AG09319 (cell line): ENCODE results near the gene LCMT2.

ENCODE experiments used
- DNase-seq: peaks from one replicate; pipeline ENCODE4 v3.0.0-alpha.2; 2010; ENCODE audit warnings: low read depth; ENCODE audit errors: extremely low read depth
- TF ChIP-seq, protein P1 (sequence below): IDR thresholded peaks from 2 replicates; pipeline ENCODE4 v1.5.1; 2011; ENCODE audit warnings: low read depth, mild to moderate bottlenecking, inconsistent platforms, low read length, moderate library complexity

Gene LCMT2, protein sequence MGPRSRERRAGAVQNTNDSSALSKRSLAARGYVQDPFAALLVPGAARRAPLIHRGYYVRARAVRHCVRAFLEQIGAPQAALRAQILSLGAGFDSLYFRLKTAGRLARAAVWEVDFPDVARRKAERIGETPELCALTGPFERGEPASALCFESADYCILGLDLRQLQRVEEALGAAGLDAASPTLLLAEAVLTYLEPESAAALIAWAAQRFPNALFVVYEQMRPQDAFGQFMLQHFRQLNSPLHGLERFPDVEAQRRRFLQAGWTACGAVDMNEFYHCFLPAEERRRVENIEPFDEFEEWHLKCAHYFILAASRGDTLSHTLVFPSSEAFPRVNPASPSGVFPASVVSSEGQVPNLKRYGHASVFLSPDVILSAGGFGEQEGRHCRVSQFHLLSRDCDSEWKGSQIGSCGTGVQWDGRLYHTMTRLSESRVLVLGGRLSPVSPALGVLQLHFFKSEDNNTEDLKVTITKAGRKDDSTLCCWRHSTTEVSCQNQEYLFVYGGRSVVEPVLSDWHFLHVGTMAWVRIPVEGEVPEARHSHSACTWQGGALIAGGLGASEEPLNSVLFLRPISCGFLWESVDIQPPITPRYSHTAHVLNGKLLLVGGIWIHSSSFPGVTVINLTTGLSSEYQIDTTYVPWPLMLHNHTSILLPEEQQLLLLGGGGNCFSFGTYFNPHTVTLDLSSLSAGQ

DNA sequence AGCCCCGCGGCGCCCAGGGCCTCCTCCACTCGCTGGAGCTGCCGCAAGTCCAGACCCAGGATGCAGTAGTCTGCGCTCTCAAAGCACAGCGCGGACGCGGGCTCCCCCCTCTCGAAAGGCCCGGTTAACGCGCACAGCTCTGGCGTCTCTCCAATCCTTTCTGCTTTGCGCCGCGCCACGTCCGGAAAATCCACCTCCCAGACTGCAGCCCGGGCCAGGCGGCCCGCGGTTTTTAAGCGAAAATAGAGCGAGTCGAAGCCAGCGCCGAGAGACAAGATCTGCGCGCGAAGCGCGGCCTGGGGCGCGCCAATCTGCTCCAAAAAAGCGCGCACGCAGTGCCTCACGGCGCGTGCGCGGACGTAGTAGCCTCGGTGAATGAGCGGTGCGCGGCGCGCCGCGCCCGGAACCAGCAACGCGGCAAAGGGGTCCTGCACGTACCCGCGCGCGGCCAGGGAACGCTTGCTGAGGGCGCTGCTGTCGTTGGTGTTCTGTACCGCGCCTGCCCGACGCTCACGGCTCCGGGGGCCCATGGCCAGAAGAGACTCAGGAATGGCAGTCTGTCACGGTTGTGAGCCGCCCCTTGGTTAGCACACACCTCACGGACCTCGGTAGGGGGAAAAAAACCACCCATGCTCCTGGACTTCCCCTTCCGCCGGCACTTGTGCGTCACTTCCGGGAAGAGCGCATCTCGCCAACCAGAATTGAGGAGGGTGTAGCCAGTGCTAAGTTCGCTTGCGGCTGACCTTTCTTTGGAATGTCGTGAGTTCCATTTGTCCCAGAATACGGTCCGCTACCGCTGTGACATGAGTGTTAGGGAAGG lies at the start of gene LCMT2:
Gene LCMT2, minus strand, starts transcription at position 614 of the 820 bp plus-strand sequence. Its CDS starts 84 bp downstream, at position 530.
- peak; percentile 79 for DNase-seq
- TF ChIP-seq, protein P1, sequence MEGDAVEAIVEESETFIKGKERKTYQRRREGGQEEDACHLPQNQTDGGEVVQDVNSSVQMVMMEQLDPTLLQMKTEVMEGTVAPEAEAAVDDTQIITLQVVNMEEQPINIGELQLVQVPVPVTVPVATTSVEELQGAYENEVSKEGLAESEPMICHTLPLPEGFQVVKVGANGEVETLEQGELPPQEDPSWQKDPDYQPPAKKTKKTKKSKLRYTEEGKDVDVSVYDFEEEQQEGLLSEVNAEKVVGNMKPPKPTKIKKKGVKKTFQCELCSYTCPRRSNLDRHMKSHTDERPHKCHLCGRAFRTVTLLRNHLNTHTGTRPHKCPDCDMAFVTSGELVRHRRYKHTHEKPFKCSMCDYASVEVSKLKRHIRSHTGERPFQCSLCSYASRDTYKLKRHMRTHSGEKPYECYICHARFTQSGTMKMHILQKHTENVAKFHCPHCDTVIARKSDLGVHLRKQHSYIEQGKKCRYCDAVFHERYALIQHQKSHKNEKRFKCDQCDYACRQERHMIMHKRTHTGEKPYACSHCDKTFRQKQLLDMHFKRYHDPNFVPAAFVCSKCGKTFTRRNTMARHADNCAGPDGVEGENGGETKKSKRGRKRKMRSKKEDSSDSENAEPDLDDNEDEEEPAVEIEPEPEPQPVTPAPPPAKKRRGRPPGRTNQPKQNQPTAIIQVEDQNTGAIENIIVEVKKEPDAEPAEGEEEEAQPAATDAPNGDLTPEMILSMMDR, result no peak

DNA sequence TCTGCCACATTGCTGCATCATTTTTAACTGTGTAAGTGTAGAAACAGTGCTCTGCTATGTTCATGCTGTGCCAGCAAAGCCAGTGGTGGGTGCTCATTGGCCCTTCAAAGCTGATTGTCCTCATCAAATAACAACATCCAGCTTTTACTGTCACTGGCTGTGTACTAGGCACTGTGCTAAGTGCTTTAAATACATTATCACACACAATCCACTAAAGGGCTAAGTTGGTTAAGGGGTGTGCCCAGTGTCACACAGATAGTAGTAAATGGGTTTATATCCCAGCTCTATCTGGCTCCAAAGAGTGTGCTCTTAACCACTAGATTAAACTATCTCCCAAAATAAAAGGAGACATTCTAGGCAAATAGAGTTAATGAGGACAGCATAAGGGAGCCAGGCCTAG lies 48.2 kb upstream of the LCMT2 start:
- no peak for DNase-seq
- TF ChIP-seq, protein P1, result no peak

DNA sequence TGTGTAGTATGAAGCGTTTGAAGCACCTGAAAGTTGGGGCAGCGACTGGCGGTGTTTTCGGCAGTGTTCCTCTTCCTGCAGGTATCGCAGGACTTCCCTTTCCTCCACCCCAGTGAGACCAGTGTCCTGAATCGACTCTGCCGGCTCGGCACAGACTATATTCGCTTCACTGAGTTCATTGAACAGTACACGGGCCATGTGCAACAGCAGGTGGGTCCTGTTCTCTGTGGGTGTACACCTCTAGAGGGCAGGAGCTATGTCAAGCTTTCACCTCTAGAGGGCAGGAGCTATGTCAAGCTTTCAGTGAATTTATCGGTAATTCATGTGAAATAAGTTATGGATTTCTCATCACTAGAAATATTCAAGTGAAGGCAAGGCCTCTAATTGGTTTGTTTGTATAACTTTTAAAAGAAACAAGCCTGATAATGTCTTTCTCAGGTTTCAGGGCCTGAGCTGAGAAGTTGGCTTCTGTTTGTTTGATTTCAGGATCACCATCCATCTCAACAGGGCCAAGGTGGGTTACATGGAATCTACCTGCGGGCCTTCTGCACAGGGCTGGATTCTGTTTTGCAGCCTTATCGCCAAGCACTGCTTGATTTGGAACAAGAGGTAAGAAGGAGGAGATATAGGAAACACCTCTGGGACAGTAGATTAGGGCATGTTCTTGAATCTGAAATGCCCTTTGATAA lies 45.8 kb upstream of the LCMT2 start:
- TF ChIP-seq, protein P1, result peak; percentile 80
- DNase-seq, result no peak

DNA sequence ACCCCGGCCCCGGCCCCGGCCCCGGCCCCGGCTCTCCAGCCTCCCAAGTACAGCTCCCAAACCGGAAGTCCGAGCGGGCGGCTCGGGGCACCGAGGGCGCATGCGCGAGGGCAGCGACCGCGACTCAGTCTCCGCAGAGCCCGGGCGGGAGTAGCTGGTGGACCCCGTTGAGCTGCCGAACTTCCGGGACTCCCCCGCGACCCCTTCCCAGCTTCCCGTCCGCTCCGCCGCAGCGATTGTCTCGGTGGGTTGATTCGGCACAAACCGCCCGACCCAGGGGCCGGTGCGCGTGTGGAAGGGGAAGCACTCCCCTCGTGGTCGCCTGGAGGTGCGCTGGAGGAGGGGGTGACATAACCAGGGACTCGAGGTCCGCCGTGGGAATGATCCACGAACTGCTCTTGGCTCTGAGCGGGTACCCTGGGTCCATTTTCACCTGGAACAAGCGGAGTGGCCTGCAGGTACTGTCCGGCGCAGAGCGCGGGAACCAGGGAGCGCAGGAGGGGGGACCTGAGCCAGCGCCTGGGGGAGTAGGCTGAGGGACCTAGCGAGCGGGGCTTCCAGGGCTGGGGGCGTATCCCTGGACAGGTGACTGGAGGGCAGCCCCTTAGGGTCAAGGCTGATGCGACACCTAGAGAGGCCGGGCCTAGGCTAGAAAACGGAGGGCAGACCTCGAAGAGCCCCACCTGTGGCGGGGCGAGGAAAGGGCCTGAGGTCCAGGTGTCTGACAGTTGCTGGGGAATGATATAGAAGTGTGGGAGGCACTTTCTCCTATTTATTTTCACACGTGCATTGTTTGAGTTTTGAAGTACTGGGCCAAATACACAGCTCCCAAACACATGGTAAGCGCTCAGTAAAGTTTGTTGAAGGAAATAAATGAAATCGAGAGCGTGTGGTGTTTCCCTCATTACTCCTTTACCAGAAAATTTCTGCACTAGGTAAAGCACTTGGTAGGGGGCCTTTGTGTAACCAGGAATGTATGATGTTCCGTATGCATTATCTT lies 40.9 kb upstream of the LCMT2 start, which contains the start of the genes TUBGCP4 and ZSCAN29:
Gene TUBGCP4, plus strand, starts transcription at position 127 of the 1,000 bp plus-strand sequence. Its CDS starts 254 bp downstream, at position 381.
Gene ZSCAN29, minus strand, starts transcription at position 69 of the 1,000 bp plus-strand sequence. CDS start 1,130 bp downstream, outside the sequence.
- TF ChIP-seq, protein P1, result peak; percentile 15; the same call in 1 of the 2 replicates
- peak; percentile 34 for DNase-seq

DNA sequence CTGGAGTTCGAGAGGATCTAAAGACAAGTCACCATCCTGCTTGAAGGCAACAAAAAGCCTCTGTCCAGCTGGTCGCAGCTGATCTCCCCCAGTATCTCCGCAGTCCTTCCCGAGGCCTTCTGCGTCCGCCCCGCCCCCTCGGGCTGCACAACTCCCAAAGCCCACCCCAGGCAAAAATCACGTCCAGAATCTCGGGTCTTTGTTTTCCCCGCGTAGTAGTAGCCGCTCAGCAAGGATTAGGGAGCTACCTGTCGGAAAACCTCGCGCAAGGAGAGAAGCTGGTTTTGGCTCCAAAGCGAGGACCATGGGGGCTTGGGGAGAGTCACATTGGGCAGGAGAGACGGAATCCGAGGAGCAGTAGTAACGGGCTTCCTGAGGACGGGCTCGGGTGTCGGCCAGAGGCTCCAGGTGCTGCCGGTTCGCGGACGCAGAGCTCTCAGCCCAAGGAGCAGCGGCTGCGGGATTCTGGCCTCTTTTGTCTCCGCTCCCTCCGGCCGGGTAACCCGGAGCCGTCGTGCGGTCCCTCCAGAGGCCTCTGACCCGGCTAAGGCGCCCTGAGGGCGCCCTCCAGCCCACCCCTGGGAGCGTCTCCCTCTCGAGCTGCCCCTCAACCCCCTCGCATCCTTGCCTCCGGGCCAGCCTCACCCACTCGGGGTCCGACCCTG lies 40.1 kb upstream of the LCMT2 start:
- TF ChIP-seq, protein P1, result no peak
- no peak for DNase-seq
